ENCODE data around the gene SGPP1.

Gene SGPP1

DNA sequence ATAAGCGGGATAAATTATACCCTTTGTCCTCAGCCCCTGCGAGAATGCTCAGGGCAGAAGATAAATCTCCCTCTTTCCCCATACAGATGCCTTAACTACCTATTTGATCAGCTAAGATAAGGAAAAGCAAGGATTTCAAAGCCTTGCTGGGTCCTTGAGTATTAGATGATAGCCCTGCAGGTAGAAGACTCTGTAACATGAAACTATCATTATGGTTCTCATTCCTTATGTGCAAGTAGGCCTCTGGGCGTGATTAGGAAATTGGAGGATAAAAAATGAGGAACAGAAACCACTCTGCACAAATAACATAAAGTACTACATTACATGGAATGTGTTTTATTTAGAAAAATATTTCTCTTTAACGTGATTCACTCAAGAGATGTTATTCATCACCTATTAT is 71.7 kb downstream of the SGPP1 start:
- peak overlapping the region; percentile 11 to 71 (median 50); a peak in 20 of 22 replicates for H3K4me2 ChIP-seq
- no peak overlapping the region for H3K4me3 ChIP-seq
- no peaks in the 10 kb centered on the region for H3K27me3 ChIP-seq
- no peak overlapping the region for H3K9ac ChIP-seq
- H3K9me3 ChIP-seq (replicated peaks in 1 of 11) = no peaks in the 10 kb centered on the region
- H3K4me1 ChIP-seq = peaks cover 9 to 22% (median 18%) of the 10 kb centered on the region in 10 experiments; a peak in 19 of 20 replicates
- peak overlapping the region in 6 of 11 experiments; percentile 12 to 59 (median 23); a peak in 8 of 22 replicates for H3K27ac ChIP-seq
- peaks cover 0 to 17% (median 0%) of the 10 kb centered on the region in 11 experiments; a peak in 3 of 22 replicates for H3K36me3 ChIP-seq
- no peaks in the 10 kb centered on the region for H4K20me1 ChIP-seq
- no peak for TF ChIP-seq Cebpa-rat (IDR thresholded peaks at IDR 0.05)

DNA sequence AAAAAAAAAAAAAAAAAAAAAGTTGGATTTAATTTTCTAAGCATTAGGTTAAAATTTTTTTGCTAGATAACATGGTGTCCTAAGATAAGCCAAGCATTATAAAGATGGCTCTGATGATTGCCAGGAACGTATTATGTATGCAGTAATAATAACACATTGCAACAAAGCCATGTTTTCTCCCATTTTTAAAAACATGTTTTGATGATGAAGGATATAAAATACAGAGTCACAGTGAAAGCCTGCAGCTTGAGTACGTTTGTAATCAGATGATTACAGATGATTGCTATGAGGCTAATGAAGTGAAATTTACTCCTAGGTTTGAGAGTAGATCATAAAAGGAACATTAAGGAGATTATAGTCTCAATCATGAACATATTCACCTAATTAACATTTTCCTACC is 72.9 kb downstream of the SGPP1 start:
- H3K36me3 ChIP-seq = peaks cover 0 to 17% (median 0%) of the 10 kb centered on the region in 11 experiments; a peak in 3 of 22 replicates

DNA sequence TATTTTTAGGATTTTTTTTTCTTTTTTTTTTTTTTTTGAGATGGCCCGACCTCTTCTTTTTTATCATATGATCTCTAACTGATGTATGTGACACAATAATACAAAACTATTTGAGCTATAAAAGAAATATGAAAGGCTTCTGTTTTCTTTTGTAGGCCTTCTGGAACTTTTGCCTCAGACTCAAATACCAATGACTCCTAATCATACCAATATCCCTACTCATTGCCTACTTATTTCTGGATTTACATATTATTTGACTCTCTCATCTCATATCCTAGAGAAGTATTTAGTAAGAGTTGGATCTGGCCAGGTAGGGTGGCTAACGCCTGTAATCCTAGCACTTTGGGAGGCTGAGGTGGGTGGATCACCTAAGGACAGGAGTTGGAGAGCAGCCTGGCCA is 73.5 kb downstream of the SGPP1 start:
- Histone ChIP-seq H3K27me3 (no peaks in the 10 kb centered on the region), H3K27ac (no peak overlapping the region), H3K4me2 (no peak overlapping the region), H3K4me3 (no peak overlapping the region), H3K4me1 (peaks cover 9 to 22% (median 18%) of the 10 kb centered on the region in 10 experiments; a peak in 19 of 20 replicates), H3K9me3 (replicated peaks in 1 of 11) (no peaks in the 10 kb centered on the region), H4K20me1 (no peaks in the 10 kb centered on the region), H3K36me3 (peaks cover 0 to 17% (median 0%) of the 10 kb centered on the region in 11 experiments; a peak in 3 of 22 replicates), H3K9ac (no peak overlapping the region)
- no peak for TF ChIP-seq Cebpa-rat (IDR thresholded peaks at IDR 0.05)

More for the DNA sequence above, 72.9 kb downstream of the SGPP1 start:
- Histone ChIP-seq H3K27ac (no peak overlapping the region), H3K4me2 (no peak overlapping the region), H3K4me1 (peaks cover 9 to 22% (median 18%) of the 10 kb centered on the region in 10 experiments; a peak in 19 of 20 replicates), H4K20me1 (no peaks in the 10 kb centered on the region), H3K4me3 (no peak overlapping the region), H3K9me3 (replicated peaks in 1 of 11) (no peaks in the 10 kb centered on the region), H3K27me3 (no peaks in the 10 kb centered on the region), H3K9ac (no peak overlapping the region)
- TF ChIP-seq Cebpa-rat (IDR thresholded peaks at IDR 0.05) = no peak

DNA sequence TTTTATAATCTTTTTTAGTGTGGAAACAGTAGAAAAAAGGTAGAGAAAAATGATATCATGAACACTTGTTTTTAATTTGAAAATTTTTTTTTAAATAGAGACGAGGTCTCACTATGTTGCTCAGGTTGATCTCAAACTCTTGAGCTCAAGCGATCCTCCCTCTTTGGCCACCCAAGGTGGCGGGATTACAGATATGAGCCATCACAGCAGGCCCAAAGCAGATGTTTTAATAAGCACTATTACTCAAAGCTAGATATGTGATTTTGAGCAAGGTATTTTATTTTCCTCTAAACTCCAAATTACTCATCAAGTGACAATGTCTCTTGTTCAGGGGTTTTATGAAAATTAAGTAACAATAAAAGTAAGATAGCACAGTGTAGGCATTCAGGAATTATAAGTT is 75.5 kb downstream of the SGPP1 start:
- Histone ChIP-seq H3K4me2 (no peak overlapping the region), H3K27ac (no peak overlapping the region), H3K4me3 (no peak overlapping the region), H3K9ac (no peak overlapping the region), H3K9me3 (replicated peaks in 1 of 11) (no peaks in the 10 kb centered on the region), H3K36me3 (peaks cover 0 to 7% (median 0%) of the 10 kb centered on the region in 11 experiments; a peak in 4 of 22 replicates), H3K4me1 (peaks cover 9 to 21% (median 18%) of the 10 kb centered on the region in 10 experiments; a peak in 19 of 20 replicates), H4K20me1 (no peaks in the 10 kb centered on the region), H3K27me3 (no peaks in the 10 kb centered on the region)
- no peak for TF ChIP-seq Cebpa-rat (IDR thresholded peaks at IDR 0.05)

DNA sequence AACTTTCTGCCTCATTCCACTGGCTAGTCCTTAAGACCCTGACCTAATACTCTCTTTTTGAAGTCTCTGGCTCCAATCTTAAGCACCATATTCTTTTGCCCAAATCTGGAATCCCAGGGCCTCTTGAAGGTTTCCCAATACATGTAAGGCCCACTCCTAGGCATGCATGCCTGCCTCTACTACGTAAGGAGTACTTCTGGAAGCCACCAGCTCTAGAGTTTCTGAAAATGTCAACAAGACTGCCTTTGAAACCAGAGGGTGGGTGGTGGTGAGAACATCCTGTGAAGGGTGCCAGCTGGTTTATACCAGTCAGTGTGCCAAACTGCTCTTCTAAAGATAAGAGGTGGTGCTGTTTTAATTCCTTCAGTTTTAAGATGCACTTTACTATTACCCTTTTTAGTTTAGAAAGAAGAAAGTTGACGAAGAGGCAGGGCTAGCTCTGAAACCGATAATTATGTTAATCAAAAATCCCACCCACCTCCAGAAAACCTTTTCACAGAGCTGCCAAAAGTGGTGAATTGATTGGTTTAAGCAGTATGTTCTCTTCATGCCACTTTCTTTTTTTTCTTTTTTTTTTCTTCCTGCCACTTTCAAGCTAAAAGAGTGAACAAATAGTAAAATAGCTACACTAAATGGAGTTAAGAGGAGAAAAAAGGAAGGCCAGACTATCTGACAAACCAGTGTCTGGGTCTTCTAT is 77.5 kb downstream of the SGPP1 start:
- no peak overlapping the region for H3K4me3 ChIP-seq
- TF ChIP-seq Cebpa-rat (IDR thresholded peaks at IDR 0.05) = no peak

DNA sequence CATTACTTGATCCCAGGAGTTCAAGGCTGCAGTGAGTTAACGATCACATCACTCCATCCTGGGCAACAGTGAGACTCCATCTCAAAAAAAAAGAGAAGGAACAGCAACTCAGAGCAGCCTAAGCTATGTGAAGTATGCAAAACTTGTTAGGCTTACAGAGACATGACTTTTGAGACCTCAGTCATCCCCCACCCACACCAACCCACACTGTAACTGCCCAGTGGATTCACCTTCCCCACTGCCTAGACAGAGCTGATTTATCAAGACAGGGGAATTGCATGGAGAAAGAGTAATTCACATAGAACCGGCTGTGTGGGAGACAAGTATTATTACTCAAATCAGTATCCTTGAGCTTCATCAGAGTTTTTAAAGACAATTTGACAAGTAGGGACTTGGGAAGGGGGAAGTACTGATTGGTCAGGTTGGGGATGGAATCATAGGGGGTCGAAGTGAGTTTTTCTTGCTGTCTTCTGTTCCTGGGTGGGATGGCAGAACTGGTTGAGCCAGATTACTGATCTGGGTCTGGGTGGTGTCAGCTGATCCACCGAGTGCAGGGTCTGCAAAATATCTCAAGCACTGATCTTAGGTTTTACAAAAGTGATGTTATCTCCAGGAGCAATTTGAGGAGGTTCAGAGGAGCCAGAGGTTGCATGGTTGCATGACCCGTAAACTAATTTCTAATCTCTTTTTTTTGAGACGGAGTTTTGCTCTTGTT is 80.0 kb downstream of the SGPP1 start:
- H3K4me2 ChIP-seq = no peak overlapping the region
- H3K9me3 ChIP-seq (replicated peaks in 1 of 11) = no peaks in the 10 kb centered on the region
- TF ChIP-seq Cebpa-rat (IDR thresholded peaks at IDR 0.05) = no peak
- no peaks in the 10 kb centered on the region for H3K27me3 ChIP-seq
- H3K4me1 ChIP-seq = peaks cover 0 to 7% (median 4%) of the 10 kb centered on the region in 10 experiments; a peak in 9 of 20 replicates
- no peaks in the 10 kb centered on the region for H4K20me1 ChIP-seq
- no peak overlapping the region for H3K9ac ChIP-seq
- H3K4me3 ChIP-seq = no peak overlapping the region
- H3K36me3 ChIP-seq = peaks cover 0 to 6% (median 0%) of the 10 kb centered on the region in 11 experiments; a peak in 2 of 22 replicates
- H3K27ac ChIP-seq = no peak overlapping the region

More for the DNA sequence above, 77.5 kb downstream of the SGPP1 start:
- no peaks in the 10 kb centered on the region for H3K27me3 ChIP-seq
- peaks cover 0 to 7% (median 0%) of the 10 kb centered on the region in 11 experiments; a peak in 3 of 22 replicates for H3K36me3 ChIP-seq
- H3K27ac ChIP-seq = no peak overlapping the region
- H3K4me2 ChIP-seq = no peak overlapping the region
- H3K9ac ChIP-seq = no peak overlapping the region
- H3K9me3 ChIP-seq (replicated peaks in 1 of 11) = no peaks in the 10 kb centered on the region
- no peaks in the 10 kb centered on the region for H4K20me1 ChIP-seq
- peaks cover 0 to 1% (median under 1%) of the 10 kb centered on the region in 10 experiments; a peak in 8 of 20 replicates for H3K4me1 ChIP-seq

DNA sequence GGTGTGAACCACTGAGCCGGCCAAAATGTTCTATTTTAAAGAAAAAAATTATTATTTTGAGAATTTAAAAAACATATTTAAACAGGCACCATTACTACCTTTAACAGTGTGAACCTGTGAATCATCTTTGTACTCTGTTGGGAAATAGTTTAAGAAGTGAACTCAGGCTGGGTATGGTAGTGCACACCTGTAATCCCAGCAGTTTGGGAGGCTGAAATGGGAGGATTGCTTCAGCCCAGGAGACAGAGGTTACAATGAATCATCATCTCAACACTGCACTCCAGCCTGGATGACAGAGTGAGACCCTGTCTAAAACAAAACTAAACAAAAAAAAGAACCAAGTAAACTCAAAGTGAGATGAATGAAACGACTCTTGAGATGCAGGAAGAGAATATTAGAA is 83.1 kb downstream of the SGPP1 start:
- Histone ChIP-seq H3K4me3 (no peak overlapping the region), H3K27ac (no peak overlapping the region), H3K4me1 (peaks cover 12 to 23% (median 19%) of the 10 kb centered on the region in 10 experiments; a peak in 19 of 20 replicates), H3K9ac (no peak overlapping the region), H4K20me1 (no peaks in the 10 kb centered on the region), H3K36me3 (peaks cover 0 to 7% (median 3%) of the 10 kb centered on the region in 11 experiments; a peak in 8 of 22 replicates), H3K9me3 (replicated peaks in 1 of 11) (no peaks in the 10 kb centered on the region), H3K27me3 (no peaks in the 10 kb centered on the region), H3K4me2 (no peak overlapping the region)
- TF ChIP-seq Cebpa-rat (IDR thresholded peaks at IDR 0.05) = no peak

DNA sequence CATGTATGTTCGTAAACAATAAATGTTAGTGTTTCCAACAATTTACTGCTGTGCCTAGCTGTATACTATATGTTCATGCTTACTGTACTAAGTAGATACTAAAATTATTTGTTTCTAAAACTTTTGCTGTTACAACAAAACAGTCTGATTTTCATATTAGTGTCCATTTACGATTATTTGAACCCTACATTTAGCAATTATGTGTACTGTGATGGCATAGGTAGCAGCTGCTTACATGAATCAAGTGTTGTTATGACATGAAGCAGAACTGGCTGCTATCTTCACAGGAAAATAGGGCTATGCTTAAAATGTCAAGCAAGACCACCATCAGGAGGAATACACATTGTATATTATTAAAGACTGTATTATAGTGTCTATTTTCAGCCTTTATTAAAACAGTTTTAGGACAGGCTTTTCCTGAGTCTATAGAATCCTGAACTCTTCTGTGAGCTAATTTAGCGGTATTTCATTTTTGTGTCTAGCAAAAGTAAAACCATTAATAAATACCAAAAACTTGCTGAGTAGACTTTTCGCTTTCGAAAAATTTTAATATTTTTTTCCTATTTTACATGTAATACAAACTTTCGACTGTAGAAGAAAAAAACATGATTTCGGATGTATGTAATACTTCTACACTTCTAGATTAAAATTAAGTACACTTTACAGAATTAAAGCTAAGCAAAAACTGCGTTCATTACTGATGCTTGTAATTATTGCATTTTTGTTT is 85.0 kb downstream of the SGPP1 start:
- Histone ChIP-seq H3K4me1 (peaks cover 14 to 33% (median 26%) of the 10 kb centered on the region in 10 experiments; a peak in 19 of 20 replicates), H3K4me3 (peak overlapping the region; percentile 62 to 79 (median 68)), H3K9ac (peak overlapping the region; percentile 82 to 93 (median 88); a peak in 18 of 22 replicates), H3K27me3 (no peaks in the 10 kb centered on the region), H3K4me2 (peak overlapping the region; percentile 65 to 85 (median 72)), H3K36me3 (peaks cover 0 to 26% (median 19%) of the 10 kb centered on the region in 11 experiments; a peak in 17 of 22 replicates), H3K27ac (peak overlapping the region in 10 of 11 experiments; percentile 82 to 97 (median 90); a peak in 18 of 22 replicates), H3K9me3 (replicated peaks in 1 of 11) (peaks cover 0 to 6% (median 4%) of the 10 kb centered on the region in 11 experiments; a peak in 14 of 22 replicates), H4K20me1 (no peaks in the 10 kb centered on the region; a peak in 1 of 22 replicates)
- TF ChIP-seq Cebpa-rat (IDR thresholded peaks at IDR 0.05) = no peak

Data from BLaER1 treated with 17β-estradiol and CSF1 and Interleukin-3, amounts not matched to agents 10 nM and 100 nM (cell line).